AG09319 (cell line): ENCODE data around the gene AGBL1.

Experiments used
- DNase-seq: peaks from one replicate; pipeline ENCODE4 v3.0.0-alpha.2; 2010; ENCODE audit warnings: low read depth; ENCODE audit errors: extremely low read depth
- TF ChIP-seq, protein P1 (sequence below): IDR thresholded peaks from 2 replicates; pipeline ENCODE4 v1.5.1; 2011; ENCODE audit warnings: low read depth, mild to moderate bottlenecking, inconsistent platforms, low read length, moderate library complexity

The AGBL1 gene

DNA sequence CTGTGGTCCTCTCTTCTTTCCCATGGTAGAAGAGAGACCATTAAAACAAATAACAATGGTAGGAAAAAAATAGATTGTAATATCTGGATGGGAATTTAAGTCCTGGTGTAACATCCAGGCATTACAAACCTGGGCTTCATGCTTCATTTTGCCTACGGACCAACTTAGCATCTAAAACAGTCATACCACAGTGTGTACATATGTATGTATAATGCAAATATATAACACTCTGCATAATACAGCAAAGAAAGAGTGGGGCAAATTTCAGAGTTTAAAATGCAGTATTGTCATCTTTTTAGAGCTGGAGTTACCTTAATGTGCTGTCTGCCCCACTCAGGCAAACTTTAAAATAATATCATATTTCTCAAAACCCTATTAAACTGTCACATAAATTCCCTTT, 298.2 kb downstream of the AGBL1 start:
- TF ChIP-seq, protein P1, sequence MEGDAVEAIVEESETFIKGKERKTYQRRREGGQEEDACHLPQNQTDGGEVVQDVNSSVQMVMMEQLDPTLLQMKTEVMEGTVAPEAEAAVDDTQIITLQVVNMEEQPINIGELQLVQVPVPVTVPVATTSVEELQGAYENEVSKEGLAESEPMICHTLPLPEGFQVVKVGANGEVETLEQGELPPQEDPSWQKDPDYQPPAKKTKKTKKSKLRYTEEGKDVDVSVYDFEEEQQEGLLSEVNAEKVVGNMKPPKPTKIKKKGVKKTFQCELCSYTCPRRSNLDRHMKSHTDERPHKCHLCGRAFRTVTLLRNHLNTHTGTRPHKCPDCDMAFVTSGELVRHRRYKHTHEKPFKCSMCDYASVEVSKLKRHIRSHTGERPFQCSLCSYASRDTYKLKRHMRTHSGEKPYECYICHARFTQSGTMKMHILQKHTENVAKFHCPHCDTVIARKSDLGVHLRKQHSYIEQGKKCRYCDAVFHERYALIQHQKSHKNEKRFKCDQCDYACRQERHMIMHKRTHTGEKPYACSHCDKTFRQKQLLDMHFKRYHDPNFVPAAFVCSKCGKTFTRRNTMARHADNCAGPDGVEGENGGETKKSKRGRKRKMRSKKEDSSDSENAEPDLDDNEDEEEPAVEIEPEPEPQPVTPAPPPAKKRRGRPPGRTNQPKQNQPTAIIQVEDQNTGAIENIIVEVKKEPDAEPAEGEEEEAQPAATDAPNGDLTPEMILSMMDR, result no peak
- no peak for DNase-seq

DNA sequence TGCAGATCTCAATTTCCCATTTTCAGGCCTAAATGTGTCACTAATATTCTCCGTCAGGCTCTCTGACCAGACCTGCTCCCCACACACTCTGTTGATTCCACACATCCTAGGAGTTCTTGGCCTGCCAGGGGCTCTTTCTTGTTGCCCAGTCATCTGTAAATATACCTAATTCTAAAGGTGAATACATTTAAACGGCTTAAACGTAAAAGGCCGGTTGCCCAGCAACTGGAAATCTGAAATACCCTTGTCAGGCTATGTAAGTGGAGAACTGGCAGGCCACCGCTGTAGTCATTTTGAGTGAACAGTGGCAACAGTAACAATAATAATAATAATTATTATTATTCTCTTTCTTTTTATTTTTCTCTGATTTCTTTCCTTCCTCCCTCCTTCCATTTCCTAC, 302.7 kb downstream of the AGBL1 start:
- TF ChIP-seq, protein P1, result no peak
- no peak for DNase-seq

DNA sequence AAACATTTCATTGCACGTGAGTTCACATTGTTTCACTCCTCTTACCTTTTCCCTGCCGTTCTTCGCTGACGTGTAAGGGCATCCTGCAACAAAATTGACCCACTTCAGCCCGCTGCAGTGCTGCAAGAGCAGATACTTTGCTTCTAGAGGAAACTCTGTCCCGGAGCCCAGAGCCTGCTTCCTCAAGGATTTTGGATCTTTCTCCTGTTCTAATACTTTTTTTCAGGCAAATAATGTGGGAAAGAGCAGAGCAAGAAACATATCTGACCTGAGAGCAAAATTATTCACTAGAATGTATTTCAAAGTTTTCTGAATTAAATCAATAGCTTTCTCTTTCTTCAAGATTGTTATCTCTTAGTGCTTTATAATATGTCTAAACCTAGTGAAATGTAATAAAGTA, 303.9 kb downstream of the AGBL1 start:
- no peak for DNase-seq
- TF ChIP-seq, protein P1, result no peak

DNA sequence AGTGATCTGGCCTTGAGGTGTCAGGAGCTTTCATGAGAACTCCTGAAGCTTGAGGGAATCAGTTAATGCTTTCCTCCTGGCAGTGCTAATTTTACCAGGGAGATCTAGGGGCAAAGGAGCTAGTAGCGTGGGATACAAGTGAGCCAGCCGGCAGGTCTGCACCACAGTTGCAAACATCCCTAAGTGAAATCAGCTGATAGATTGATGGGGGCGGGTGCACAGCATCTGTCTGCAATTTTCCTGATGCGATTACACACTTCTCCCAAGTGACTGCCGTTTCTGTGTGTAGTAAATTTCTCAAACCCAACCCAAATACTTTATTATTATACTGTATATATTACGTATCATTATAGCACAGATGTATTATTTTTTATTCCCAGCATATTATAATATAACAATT, 304.5 kb downstream of the AGBL1 start:
- TF ChIP-seq, protein P1, result no peak
- DNase-seq, result no peak

DNA sequence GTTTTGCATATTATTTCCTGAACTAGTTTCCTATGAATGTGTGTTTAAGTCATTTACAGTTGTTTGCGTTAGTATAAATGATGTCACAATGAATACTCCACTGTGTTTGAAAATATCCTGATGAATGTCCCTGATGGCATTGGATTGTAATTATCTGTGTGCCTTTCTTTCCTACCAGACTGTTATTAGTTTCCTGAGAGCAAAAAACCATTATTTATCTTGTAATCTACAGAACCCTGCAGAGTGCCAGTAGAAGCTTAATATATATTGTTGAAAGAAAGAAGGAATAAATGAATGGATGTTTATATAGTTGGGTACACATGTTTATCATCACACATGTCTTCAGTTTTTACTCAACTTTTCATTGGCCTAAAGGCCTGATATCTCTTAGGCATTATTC, 312.6 kb downstream of the AGBL1 start:
- no peak for DNase-seq
- TF ChIP-seq, protein P1, result no peak

DNA sequence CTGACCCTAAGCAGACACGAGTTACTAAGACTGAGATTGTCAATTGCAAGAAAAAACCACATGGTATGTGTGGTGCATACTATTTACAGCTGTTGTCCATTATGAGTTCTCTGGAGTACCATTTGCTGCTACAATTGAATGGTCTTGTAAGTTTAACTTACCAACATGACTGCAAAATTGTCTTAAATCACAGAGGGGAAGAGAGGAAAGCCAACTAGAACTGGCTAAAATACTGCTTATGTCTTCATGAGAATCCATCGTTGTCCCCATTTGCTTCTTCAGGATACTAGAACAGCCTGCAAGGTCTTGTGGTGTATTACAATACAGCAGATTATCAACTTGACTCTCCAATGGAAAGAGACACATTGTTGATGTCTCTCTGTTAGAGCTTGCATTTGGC, 313.2 kb downstream of the AGBL1 start:
- no peak for DNase-seq
- TF ChIP-seq, protein P1, result no peak

DNA sequence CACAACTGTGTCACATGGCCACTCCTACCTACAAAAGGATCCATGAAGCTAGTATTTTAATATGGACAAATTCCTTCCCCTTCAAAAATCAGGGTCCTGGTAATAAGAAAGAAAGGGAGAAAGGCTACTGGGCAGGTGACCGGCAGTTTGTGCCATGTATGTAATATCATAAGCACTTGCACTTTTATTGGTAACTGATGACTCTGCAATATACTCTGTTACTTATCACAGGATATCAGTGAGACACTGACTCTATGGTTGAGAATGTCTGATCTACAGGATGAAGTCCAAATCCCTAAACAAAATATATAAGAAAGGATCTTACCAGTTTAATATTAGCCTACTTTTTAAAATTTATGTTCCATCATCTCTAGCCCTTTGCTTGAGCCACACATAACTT, 315.2 kb downstream of the AGBL1 start:
- no peak for DNase-seq
- TF ChIP-seq, protein P1, result no peak
